ENCODE measurements around the gene ARHGAP4.

ARHGAP4 gene

DNA sequence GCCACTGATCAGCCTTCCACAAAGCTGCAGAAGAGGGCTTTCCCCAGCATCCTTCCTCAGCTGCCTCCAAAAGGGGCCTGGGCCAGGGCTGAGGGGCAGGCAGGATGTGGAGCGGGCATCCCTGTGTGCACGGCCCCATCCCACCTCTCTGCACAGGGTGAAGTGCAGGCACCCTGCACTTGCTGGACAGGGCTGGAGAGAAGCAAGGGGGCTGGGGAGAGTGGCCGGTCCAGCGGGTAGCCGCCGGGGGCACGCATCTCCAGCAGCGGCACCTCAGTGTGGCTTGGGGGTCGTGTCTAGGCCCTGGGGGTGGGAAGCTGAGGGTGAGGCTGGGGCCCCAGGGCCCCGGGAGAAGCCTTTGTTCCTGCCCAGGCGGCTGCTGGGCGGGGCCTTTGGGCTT is 18.6 kb downstream of the ARHGAP4 start:
- DNase-seq (ENCODE audit: low read depth): no peak
- TF ChIP-seq, protein P1, sequence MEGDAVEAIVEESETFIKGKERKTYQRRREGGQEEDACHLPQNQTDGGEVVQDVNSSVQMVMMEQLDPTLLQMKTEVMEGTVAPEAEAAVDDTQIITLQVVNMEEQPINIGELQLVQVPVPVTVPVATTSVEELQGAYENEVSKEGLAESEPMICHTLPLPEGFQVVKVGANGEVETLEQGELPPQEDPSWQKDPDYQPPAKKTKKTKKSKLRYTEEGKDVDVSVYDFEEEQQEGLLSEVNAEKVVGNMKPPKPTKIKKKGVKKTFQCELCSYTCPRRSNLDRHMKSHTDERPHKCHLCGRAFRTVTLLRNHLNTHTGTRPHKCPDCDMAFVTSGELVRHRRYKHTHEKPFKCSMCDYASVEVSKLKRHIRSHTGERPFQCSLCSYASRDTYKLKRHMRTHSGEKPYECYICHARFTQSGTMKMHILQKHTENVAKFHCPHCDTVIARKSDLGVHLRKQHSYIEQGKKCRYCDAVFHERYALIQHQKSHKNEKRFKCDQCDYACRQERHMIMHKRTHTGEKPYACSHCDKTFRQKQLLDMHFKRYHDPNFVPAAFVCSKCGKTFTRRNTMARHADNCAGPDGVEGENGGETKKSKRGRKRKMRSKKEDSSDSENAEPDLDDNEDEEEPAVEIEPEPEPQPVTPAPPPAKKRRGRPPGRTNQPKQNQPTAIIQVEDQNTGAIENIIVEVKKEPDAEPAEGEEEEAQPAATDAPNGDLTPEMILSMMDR (IDR thresholded peaks at IDR 0.05; ENCODE audit: control insufficient read depth, insufficient read depth, low read depth, low read length, missing control alignments): no peak
- no peak overlapping the region for H3K4me3 ChIP-seq (ENCODE audit: control insufficient read depth, low read depth, low read length)

DNA sequence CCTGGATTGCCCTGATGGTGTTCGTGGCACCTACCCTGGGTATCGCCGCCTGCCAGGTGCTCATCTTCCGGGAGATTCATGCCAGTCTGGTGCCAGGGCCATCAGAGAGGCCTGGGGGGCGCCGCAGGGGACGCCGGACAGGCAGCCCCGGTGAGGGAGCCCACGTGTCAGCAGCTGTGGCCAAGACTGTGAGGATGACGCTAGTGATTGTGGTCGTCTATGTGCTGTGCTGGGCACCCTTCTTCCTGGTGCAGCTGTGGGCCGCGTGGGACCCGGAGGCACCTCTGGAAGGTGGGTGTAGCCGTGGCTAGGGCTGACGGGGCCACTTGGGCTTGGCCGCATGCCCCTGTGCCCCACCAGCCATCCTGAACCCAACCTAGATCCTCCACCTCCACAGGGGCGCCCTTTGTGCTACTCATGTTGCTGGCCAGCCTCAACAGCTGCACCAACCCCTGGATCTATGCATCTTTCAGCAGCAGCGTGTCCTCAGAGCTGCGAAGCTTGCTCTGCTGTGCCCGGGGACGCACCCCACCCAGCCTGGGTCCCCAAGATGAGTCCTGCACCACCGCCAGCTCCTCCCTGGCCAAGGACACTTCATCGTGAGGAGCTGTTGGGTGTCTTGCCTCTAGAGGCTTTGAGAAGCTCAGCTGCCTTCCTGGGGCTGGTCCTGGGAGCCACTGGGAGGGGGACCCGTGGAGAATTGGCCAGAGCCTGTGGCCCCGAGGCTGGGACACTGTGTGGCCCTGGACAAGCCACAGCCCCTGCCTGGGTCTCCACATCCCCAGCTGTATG is 19.7 kb downstream of the ARHGAP4 start:
- no peak for DNase-seq (ENCODE audit: low read depth)
- no peak overlapping the region for H3K4me3 ChIP-seq (ENCODE audit: control insufficient read depth, low read depth, low read length)
- TF ChIP-seq, protein P1 (IDR thresholded peaks at IDR 0.05; ENCODE audit: control insufficient read depth, insufficient read depth, low read depth, low read length, missing control alignments): no peak

DNA sequence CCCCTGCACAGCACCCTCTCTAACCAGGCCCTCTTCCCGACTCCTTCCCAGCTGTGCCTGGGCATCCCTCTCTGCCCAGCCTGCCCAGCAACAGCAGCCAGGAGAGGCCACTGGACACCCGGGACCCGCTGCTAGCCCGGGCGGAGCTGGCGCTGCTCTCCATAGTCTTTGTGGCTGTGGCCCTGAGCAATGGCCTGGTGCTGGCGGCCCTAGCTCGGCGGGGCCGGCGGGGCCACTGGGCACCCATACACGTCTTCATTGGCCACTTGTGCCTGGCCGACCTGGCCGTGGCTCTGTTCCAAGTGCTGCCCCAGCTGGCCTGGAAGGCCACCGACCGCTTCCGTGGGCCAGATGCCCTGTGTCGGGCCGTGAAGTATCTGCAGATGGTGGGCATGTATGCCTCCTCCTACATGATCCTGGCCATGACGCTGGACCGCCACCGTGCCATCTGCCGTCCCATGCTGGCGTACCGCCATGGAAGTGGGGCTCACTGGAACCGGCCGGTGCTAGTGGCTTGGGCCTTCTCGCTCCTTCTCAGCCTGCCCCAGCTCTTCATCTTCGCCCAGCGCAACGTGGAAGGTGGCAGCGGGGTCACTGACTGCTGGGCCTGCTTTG is 20.5 kb downstream of the ARHGAP4 start:
- no peak overlapping the region for H3K4me3 ChIP-seq (ENCODE audit: control insufficient read depth, low read depth, low read length)
- no peak for DNase-seq (ENCODE audit: low read depth)
- TF ChIP-seq, protein P1 (IDR thresholded peaks at IDR 0.05; ENCODE audit: control insufficient read depth, insufficient read depth, low read depth, low read length, missing control alignments): no peak

DNA sequence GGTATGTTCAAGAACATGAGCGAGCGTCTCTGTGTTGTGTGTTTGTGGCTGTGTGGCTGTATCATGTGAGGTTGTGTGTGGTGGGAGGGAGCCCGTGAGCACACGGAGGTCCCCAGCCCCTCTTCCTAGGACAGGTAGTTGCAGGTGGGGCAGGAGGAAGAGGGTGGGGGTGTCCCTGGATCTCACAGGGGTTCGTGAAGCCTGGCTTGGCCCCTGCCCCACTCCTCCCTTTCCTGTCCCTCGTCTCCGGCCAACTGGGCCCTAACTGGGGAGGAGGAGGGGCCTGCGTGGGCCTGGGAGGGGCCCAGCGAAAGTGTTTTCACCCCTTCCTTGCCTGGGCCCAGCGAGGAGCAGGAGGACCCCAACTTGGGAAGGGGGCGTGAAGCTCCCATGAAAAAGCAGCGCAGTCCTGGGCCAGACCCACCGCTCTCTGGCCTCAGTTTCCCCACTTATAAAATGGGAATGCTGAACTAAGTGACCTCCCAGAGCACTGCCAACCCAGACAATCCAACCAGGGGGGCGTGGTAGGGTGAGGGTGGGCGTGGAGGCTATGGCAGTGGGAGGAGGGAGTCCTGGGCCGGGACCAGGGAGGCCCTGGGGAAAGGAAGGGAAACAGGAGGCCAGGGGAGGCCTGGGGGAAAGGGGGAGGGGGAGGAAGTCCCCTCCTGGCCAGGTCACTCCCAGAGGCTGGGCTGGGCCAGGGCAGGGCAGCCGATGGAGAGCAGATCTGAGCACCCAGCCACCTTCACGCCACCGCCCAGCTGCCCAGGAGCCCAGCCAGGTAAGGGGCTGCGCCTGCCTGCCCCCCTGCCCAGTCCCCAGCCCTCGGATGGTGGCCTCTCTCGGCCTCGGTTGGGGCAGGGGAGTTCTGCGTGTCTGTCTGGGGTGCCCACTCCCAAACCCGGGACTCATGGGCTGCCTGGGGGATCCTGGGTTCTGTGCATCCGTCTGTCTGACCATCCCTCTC is 21.8 kb downstream of the ARHGAP4 start, which contains the start of gene AVPR2:
Gene AVPR2, plus strand, starts transcription at position 683 of the 967 bp plus-strand sequence. CDS start 473 bp downstream, outside the sequence.
- TF ChIP-seq, protein P1 (IDR thresholded peaks at IDR 0.05; ENCODE audit: control insufficient read depth, insufficient read depth, low read depth, low read length, missing control alignments): no peak
- no peak within 1 kb of the TSS for H3K4me3 ChIP-seq (ENCODE audit: control insufficient read depth, low read depth, low read length)

DNA sequence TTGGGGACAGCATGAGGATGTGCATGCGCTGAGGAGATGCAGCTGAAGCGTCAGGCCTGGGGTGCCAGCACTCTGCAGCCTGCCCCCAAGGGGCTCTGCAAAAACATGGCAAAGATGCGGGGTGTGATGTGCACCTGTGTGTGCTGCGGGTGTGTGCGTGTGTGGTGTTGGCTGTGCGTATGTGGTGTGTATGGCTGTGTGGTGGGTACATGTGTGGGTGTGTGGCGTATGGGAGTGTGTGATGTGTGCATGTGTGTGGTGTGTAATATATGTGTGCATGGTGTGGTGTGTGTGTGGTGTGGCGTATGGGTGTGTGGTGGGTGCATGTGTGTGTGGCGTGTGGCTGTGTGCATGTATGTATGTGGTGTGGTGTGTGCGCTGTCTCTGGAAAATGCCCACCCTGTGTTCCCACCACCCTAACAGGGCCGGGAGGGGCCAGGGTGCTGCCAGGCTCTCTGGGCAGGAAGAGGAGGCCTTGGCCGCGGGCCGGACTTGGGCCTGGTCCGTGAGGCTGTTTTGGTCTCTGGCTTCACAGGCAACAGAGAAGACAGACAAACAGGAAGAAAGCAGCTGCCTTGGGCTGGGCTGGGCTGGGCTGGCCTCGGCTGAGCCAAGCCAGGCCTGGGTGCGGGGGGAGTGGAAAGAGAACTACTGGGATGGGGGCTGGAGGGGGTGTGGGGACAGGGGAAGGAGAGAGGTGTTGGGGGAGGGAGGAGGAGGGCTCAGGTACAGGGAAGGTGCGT is 22.7 kb downstream of the ARHGAP4 start:
- DNase-seq (ENCODE audit: low read depth): no peak
- TF ChIP-seq, protein P1 (IDR thresholded peaks at IDR 0.05; ENCODE audit: control insufficient read depth, insufficient read depth, low read depth, low read length, missing control alignments): no peak
- H3K4me3 ChIP-seq (ENCODE audit: control insufficient read depth, low read depth, low read length): no peak overlapping the region

More for the DNA sequence above, 21.8 kb downstream of the ARHGAP4 start, which contains the start of gene AVPR2:
- no peak for DNase-seq (ENCODE audit: low read depth)

Measured in AG09309 (cell line).